HCEC 1CT (cell line): ENCODE measurements around the gene SLC18B1.
"Not testable (repeated sequence)": the region's sequence is repeated elsewhere in the genome, so short reads cannot be mapped to it uniquely, and the experiment has no call there.

Source experiments
- DNase-seq: peaks from one replicate; pipeline ENCODE4 v3.0.0-alpha.2; 2017

The SLC18B1 gene

GRCh38 chr6:132798869-132799538 lies 567 bp upstream of the SLC18B1 start:
- DNase-seq: peak; percentile 37

- DNase-seq: no peak
These were observed 3.0 kb downstream of the SLC18B1 start for GRCh38 chr6:132795461-132795860.

- DNase-seq: no peak
These were observed 5.9 kb downstream of the SLC18B1 start for GRCh38 chr6:132792510-132792909.

GRCh38 chr6:132790450-132790849 lies 8.0 kb downstream of the SLC18B1 start:
- no peak for DNase-seq

GRCh38 chr6:132789396-132789776 lies 9.1 kb downstream of the SLC18B1 start:
- no peak for DNase-seq

- no peak for DNase-seq
These were observed 9.6 kb downstream of the SLC18B1 start for GRCh38 chr6:132788658-132789395.

- no peak for DNase-seq
These were observed 12.5 kb downstream of the SLC18B1 start for GRCh38 chr6:132785936-132786335.

GRCh38 chr6:132780770-132781371 lies 17.6 kb downstream of the SLC18B1 start:
- peak; percentile 16 for DNase-seq

- not testable (repeated sequence) for DNase-seq
These were observed 20.6 kb downstream of the SLC18B1 start for GRCh38 chr6:132777881-132778280.

GRCh38 chr6:132768051-132768517 lies 30.4 kb downstream of the SLC18B1 start:
- DNase-seq: peak; percentile 38

- DNase-seq: no peak
These were observed 32.9 kb downstream of the SLC18B1 start for GRCh38 chr6:132765560-132765959.

GRCh38 chr6:132764370-132764769 lies 34.1 kb downstream of the SLC18B1 start:
- DNase-seq: peak; percentile 79

- DNase-seq: no peak
These were observed 35.2 kb downstream of the SLC18B1 start for GRCh38 chr6:132763269-132763668.

- no peak for DNase-seq
These were observed 38.2 kb downstream of the SLC18B1 start for GRCh38 chr6:132760256-132760655.

- DNase-seq: no peak
These were observed 39.7 kb downstream of the SLC18B1 start for GRCh38 chr6:132758689-132759088.

GRCh38 chr6:132752255-132752654 lies 46.2 kb downstream of the SLC18B1 start:
- DNase-seq: peak; percentile 21

GRCh38 chr6:132751828-132752227 lies 46.6 kb downstream of the SLC18B1 start:
- DNase-seq: no peak

GRCh38 chr6:132751306-132751705 lies 47.1 kb downstream of the SLC18B1 start:
- DNase-seq: no peak

- no peak for DNase-seq
These were observed 47.8 kb downstream of the SLC18B1 start for GRCh38 chr6:132750455-132751248.

GRCh38 chr6:132749111-132749510 lies 49.3 kb downstream of the SLC18B1 start:
- DNase-seq: peak; percentile 15

GRCh38 chr6:132748446-132748845 lies 50.0 kb downstream of the SLC18B1 start:
- no peak for DNase-seq

GRCh38 chr6:132746048-132746447 lies 52.4 kb downstream of the SLC18B1 start:
- no peak for DNase-seq

GRCh38 chr6:132742495-132742894 lies 55.9 kb downstream of the SLC18B1 start:
- DNase-seq: no peak
